GM20431 (cell line): ENCODE measurements around the gene CRTC1.
"Not testable (repeated sequence)": the region's sequence is repeated elsewhere in the genome, so short reads cannot be mapped to it uniquely, and the experiment has no call there.

ENCODE experiments used
- in situ Hi-C: fragments of 300-500 bp; cut with MseI, MboI; formaldehyde crosslinking; loops from one replicate; pipeline ENCODE4 v1.15.0; 2020; ENCODE audit warnings: low sequenced_read_pairs; ENCODE audit not compliant: unreplicated experiment

The CRTC1 gene

DNA sequence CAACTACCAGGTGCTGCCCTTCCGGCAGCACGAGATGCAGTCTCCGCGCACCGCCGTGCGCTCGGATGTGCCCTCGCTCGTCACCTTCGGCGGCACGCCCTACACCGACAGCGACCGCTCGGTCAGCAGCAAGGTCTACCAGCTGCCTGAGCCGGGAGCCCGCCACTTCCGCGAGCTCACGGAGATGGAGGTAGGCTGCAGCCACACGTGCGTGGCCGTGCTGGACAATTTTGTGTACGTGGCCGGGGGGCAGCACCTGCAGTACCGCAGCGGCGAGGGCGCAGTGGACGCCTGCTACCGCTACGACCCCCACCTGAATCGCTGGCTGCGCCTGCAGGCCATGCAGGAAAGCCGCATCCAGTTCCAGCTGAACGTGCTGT lies 15.2 kb upstream of the CRTC1 start:
- in situ Hi-C loops: no loop called here

DNA sequence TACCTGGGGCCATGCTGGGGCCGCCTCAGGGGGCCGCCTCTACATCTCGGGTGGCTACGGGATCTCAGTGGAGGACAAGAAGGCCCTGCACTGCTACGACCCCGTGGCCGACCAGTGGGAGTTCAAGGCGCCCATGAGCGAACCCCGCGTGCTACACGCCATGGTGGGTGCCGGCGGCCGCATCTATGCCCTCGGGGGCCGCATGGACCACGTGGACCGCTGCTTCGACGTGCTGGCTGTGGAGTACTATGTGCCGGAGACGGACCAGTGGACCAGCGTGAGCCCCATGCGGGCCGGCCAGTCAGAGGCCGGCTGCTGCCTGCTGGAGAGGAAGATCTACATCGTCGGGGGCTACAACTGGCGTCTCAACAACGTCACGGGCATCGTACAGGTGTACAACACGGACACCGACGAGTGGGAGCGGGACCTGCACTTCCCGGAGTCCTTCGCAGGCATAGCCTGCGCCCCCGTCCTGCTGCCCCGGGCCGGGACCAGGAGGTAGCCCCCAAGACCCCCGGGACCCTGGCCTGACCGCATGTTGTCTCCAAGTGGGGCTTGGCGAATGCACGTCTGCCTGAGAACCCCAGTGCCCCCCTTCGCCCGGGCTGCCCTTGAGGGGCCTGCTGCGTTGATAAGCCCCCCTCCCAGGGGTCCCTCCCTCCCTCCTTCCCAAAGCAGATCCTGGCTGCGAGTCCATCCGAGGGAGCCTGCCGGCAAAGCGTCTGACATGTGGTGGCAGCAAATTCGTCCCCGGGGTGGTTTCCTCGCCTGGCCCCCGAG lies 14.5 kb upstream of the CRTC1 start:
- in situ Hi-C loops: no loop called here

DNA sequence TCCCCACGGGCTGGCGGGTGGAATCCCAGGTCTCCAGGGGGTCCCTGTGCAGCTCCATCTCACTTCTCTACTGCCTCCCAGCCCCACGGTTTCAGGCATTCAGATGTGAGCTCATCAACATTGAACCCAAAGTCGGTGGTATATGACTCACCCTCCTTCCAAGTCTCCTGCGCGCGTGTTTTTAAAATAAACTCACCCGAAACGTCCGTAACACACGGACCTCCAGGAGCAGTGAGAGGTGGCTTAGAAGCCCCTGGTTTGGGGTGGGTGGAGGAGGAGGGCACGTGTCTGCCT lies 14.0 kb upstream of the CRTC1 start:
- in situ Hi-C loops: no loop called here

DNA sequence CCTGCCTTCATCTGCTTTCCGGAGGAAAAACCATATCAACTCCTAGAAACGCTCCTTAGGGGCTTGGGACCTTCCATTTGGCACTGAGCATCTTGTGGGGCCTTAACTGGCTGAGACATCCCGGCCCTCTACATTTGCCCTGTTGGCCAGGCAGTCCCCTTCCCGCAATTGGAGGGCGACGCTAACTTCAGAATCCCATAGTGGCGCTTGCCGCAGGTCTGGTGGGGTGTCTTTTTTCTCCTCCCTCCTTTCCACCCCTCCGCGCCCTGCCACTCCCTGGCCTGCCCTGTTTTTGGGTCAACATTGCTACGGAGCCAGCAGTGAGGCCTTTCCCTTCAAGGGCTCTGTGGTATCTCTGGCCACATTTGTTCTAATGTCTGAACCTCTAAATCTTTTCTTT lies 13.6 kb upstream of the CRTC1 start:
- in situ Hi-C loops: no loop called here

DNA sequence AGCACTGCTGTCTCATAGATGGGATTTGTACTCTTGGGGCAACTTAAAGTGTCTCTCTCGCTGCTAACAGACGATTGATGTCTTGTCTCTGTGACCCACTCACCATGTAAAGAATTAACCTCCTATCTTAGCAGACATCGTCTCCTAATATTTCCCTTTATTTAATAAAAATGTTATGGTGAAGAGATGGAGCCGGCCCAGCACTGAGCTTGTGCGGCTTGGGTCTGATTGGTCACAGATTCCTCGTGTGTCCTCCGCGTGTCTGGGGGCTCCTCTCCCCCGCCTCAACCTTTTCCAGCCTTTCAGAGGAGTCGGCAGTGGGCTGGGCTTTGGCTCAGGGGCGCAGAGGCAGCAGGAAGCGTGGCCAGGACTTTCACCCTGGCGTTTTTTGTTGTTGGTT lies 13.2 kb upstream of the CRTC1 start:
- in situ Hi-C loops: no loop called here

DNA sequence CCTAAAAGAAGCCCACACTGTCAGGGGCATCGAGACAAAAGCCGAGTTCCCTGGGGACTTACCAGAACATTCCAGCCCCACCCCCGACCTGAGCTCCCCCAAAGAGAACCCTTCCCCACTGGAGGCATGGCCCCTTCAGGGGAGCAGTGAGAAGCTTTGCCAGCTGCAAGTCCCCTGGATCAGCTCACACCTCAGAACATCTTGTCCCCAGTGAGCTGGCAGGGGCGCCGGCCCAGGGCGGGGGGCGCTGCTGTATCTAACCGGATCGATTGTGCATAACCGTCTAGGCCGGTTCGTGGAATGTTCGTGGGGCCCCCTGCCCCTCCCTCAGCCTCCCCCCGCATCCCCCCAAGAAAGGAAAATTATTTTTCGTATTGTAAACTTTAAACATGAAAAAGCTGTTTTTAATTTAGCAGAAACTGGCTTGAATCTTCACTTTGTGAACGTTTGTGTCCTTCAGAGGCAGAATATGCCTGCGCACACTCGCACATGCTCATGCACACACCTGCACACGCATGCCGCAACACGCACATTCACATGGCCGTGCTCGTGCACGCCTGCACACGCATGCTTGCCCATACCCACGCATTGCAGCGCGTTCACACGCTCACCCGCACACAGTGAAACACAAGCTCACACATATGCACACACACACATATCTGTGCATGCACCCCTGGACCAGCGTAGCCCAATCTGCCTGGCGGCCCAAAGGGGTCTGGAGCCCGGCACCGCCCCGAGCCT lies 12.0 kb upstream of the CRTC1 start:
- in situ Hi-C loops: no loop called here

DNA sequence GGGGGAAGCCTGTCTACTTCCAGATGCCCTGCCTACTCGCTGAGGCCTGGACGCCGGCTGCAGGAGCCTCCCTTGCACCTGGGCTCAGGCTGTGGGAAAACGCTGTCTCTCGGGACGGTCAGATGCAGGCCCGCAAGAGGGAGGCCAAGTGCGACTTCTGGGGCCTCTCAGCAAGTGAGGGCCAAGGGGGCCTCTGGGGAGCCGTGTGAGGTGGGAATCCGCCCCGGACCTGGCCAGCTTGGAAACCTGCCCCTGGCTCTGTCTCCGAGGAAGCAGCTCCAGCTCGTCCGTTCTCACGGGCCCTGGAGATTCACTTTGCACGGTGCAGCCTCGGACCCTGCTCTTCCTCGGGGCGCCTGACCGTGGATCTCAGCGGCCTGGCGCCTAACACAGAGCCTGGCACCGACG lies 11.4 kb upstream of the CRTC1 start:
- in situ Hi-C loops: no loop called here

DNA sequence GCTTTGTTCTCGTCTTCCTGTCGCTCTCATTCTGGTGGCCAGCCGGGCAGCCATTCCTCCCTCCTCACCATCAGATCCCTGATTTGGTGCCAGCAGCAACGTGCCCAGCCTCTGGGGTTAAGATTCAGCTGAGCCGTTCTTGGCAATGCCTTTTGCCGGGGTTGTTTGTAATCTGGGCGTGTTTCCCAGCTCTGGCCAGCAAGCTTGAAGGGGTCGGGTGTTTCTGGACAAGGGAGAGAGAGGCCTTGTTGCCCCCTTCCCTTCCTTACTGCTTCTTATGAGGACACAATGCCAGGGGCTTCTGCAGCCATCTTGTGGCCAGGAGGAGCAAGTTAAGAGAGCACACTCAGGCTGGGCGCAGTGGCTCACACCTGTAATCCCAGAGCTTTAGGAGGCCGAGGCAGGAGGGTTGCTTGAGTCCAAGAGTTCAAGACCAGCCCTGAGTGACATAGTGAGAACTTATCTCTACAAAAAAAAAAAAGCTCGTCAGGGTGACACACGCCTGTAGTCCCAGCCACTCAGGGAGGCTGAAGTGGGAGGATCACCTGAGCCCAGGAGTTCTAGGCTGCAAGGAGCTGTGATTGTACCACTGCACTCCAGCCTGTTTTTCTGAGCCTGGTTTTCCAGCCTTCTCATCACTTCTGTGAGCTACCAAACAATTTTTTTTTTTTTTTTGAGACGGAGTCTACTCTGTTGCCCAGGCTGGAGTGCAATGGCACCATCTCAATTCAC lies 10.7 kb upstream of the CRTC1 start:
- in situ Hi-C loops: no loop called here

DNA sequence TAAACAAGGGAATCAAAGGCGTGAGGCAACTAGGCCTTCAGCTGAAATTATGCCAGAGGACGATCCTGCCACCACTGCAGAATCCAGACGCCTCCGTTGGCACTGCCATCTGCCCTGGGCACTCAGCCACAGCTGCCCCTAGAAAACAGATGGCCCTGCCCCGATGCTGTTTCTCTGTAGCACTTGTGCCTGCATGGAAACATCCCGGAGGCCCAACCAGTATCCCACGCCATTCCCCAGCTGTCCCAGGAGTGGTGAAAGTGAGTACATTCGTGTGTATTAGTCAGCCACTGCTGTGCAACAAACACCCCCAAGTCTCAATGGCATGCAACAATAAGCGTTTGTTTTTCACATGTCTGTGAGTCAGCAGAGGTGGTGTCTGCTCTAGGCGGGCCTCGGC lies 8.9 kb upstream of the CRTC1 start:
- in situ Hi-C loops: no loop called here

DNA sequence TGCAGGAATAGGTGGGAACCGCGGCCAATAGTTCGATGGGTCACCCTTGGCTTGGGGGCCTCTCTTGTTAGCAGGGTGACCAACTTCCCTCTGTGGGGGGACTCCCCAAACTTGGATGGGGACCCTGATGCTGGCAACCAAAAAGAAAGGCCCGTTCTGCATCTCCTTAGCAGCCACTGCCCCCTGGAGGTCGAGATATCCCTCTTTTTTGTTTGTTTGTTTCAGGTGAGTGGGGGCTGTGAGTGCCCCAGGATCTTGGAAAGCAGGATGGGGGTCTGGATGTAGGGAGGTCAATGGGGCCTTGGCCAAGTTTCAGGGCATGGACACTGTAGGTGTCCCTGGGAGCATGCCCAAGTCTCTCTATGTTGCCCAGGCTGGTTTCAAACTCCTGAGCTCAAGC lies 7.7 kb upstream of the CRTC1 start:
- in situ Hi-C loops: no loop called here

DNA sequence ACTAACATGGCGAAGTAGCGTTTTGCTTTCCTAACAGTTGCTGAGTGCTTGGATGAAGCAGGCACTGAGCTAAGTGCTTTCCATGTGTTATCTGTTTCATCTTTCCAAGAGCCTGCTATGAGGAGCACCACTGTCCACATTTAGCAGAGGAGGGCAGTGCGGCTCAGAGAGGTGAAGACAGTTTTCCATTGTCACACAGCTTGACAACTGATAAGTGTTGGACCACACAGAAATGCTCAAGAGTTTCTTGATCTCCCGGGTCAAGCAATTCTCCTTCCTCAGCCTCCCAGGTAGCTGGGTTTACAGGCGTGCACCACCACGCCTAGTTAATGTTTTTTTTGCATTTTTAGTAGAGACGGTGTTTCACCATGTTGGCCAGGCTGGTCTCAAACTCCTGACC lies 6.8 kb upstream of the CRTC1 start:
- in situ Hi-C loops: no loop called here

DNA sequence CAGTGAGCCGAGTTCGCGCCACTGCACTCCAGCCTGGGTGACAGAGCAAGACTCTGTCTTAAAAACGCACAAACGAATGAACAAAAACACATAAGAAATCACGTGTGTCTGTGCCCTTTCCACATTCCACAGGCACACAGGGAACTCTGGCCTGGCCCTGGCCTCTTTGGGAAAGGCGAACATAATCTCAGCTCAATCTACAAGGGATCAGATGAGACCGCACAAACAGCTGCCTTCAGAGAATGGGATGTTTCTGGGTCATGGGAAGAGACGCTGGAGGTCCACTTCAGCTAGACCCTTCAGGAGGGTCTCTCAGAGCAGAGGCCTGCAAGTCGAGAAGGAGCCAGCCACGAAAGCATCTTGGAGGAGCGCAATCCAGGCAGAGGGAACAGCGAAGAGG lies 6.3 kb upstream of the CRTC1 start:
- in situ Hi-C loops: no loop called here

DNA sequence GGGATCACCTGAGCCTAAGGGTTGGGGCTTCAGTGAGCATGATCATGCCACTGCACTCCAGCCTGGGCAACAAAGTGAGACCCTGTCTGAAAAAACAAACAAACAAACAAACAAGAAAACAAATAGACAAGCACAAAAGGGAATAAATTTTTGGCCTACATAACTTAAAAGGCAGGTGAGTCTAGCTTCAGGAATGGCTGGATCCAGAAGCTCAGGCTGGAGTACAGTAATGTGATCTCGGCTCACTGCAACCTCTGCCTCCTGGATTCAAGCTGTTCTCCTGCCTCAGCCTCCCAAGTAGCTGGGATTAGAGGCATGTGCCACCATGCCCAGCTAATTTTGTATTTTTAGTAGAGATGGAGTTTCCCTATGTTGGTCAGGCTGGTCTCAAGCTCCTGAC lies 3.3 kb upstream of the CRTC1 start:
- in situ Hi-C loops: not testable (repeated sequence)

DNA sequence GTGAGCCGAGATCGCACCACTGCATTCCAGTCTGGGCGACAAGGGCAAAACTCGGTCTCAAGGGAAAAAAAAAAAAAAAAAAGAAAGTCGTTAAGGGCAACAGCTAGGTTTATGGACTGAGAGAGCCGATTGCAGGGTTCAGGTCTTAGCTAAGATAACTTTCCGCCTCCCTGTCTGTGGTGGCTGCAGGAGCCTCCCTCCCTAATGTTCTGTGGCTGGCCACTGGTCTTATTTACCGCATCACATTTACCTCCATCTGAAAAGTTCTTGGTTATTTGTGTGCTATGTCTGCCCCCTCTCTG lies 722 bp upstream of the CRTC1 start:
- in situ Hi-C loops: no loop called here

DNA sequence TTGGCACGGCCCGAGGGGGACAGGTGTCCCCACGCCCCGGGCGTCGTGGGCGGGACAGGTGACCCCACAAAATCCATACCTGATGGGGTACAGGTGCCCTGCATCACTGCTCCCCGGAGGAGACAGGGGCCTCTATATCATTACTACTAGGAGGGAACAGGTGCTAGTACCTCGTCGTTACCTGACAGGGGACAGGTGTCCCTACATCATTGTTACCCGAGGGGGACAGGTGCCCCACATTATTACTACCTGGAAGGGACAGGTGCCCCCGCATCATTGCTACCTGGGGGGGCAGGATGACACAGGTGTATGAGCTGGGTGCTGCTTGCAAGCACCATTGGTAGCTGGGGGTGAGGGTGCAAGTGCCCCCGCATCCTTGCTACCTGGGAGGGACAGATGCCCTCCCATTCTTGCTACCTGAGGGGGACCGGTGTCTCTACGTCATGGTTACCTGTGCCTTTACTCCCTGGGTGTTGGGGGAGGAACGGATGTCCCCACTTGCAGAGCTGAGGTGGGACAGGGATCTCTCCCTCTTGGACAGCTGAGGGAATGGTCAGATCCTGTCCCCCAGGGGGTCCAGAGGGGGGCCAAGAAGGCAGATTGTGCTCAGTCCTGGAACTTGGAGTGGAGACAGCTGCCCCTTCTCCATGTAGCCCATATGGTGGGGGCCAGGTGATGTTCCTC lies 620 bp downstream of the CRTC1 start:
- in situ Hi-C loops: no loop called here

DNA sequence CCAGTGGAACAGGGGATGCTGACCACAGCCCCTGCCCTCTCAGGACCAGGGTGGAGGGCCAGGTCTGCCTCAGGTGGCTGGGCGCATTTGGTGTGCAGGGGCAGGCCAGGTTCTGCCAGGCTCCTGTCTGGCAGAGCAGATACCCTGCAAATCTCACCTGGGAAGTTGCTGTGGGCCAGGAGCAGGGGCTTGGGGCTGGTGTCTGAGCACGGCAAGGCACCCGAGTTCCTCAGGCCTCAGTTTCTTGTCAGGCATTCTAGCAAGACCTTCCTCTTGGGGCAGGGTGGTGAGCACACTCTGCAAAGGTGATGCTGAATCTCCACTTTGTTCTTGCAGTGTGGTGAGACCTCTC lies 1.1 kb downstream of the CRTC1 start:
- in situ Hi-C loops: no loop called here

DNA sequence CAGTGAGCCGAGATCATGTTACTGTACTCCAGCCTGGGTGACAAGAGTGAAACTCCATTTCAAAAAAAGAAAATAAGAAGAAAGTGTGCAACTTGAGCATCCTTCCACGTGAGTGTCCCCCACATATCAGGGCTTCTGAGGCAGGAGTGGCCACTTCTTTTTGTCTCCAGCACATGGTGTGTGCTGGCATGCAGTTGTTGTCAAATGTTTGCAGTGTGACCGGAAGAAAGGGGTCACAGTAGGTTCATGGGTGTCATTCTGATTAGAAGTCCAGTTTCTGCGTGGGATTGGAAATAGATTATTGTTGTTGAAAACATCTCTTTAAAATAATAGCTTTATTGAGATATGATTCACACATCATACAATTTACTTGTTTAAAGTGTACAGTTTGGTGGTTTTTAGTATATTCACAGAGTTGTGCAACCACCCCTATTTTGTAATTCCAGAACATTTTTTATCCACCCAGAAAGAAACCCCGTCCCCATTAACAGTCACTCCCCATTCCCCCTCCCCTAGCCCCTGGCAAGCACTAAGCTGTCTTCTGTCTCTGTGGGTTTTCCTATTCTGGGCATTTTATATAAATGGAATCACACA lies 2.2 kb downstream of the CRTC1 start:
- in situ Hi-C loops: no loop called here

DNA sequence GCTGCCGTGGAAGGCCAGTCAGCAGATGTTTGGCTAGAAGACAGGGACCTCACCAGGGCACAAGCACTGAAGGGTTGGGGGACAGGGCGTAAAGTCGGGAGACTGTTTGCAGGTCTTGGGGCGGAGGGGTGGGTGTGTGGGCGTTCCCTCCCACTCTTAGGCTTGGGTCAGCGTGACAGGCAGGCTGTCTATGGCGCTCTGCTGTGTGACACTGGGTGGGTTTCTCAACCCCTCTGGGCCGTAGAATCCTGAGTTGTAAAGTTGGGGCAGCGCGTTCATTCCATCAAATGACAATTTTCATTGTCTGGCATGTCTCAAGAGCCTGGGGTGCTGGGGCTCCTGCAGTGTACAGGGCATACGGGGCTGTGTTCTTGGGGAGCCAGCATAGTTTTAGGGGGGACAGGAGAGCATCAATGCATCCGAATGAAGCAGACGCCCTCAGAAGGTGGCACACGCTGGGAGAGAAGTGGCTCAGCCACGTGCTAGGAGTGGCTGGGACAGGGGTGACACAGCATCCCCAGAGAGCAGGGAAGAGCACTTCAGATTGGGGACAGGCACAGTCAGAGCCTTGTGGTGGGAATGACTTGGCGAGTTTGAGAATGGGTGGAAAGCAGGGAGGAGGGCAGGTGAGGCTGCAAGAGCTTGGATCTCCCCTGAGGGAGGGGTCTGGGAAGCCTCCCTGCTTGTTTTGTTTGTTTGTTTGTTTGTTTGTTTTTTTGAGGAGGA lies 4.4 kb downstream of the CRTC1 start:
- in situ Hi-C loops: no loop called here

DNA sequence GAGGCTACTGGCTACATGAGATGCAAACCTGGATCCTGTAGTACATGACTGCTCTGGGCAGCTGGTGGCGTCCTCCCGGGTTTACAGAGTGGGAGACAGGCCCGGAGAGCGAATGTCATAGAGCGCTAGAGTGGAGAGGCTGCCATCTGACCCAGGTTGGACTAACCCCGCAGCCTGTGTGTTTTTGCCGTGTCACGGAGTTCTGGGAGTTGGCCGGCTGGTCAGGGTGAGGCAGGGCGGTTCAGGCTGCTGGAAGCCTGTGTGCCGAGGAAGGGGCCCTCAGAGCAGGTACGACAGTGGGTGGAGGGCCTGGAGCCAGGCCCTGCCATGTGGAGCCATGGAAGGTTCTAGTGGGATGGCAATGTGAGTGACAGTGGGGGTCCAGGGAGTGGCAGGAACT lies 12.5 kb downstream of the CRTC1 start:
- in situ Hi-C loops: no loop called here

DNA sequence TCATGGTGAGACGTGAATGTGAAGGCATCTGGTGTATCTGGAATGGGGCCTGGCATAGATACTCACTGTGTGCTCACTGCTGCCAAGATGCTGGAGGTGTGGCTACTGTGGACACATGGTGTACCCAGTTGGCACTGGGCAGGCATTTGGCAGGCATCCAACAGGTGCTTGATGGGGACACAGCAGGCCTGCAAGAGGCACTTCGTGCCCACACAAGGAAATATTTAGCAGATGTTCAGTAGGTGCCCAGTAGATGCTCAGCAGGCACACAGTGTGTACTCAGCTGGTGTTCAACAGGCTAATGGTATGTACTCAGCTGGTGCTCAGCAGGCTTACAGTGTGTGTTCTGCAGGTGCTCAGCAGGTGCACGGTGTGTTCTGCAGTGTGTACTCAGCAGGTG lies 14.2 kb downstream of the CRTC1 start:
- in situ Hi-C loops: no loop called here
